Prostate gland (tissue), 2 donors: ENCODE results near the gene XPO4. TPM values are rescaled to one million over a fixed set of nuclear protein-coding genes. Genes with fewer than 3 reads are reported as not detected.
"Not testable (repeated sequence)": the region's sequence is repeated elsewhere in the genome, so short reads cannot be mapped to it uniquely, and the experiment has no call there.

Experiments used
- DNase-seq: peaks from one replicate; pipeline ENCODE4 v3.0.0-alpha.2; 2019; ENCODE audit warnings: low spot score
- H3K27ac ChIP-seq, 2 donors: fragments of 200-600 bp; sonication (generic); 2 replicates each; pipeline ENCODE4 v1.5.1; 2017 to 2019
- H3K27me3 ChIP-seq: fragments of 200-600 bp; sonication (generic); replicated peaks from 2 replicates; pipeline ENCODE4 v1.5.1; 2019; ENCODE audit not compliant: insufficient read depth
- H3K36me3 ChIP-seq, 2 donors: fragments of 200-600 bp; sonication (generic); 1 replicate in 1 of 2; 2 replicates in 1 of 2; pipeline versions ENCODE4 v1.5.1 to v1.8.1; 2017 to 2019
- H3K4me1 ChIP-seq: fragments of 200-600 bp; sonication (generic); replicated peaks from 2 replicates; pipeline ENCODE4 v1.5.1; 2019
- H3K4me3 ChIP-seq, 2 donors: fragments of 200-600 bp; sonication (generic); 2 replicates each; pipeline ENCODE4 v1.5.1; 2017 to 2019
- H3K9me3 ChIP-seq: fragments of 200-600 bp; sonication (generic); 2 replicates; pipeline ENCODE4 v1.5.1; 2017
- POLR2A ChIP-seq: fragments of 450-650 bp; IDR thresholded peaks from one replicate; pipeline ENCODE4 v1.6.1; 2016; ENCODE audit warnings: antibody characterized with exemption, mild to moderate bottlenecking
- POLR2AphosphoS5 ChIP-seq: sonication (generic); formaldehyde crosslinking; IDR thresholded peaks from one replicate; pipeline ENCODE4 v1.6.1; 2017; ENCODE audit warnings: antibody characterized with exemption
- WGBS: methylation state at CpG from one replicate; pipeline ENCODE4 v1.1.5; 2018; 5-methylcytosine and 5-hydroxymethylcytosine counted together
- intact Hi-C: fragments of 100-400 bp; cut with DNase I; formaldehyde crosslinking; loops from one replicate; pipeline ENCODE4 v1.14.2; 2022
- total RNA-seq, 2 donors: library from RNA; depleted of rRNA; stranded (reverse); fragments of >200 nt; gene quantifications; one replicate each; pipeline ENCODE4 v1.1.0, GENCODE V29; 2016
- TF ChIP-seq, protein P1 (sequence below), 4 experiments: fragments of 200-600 bp in 2 of 4; fragments of 450-650 bp in 2 of 4; sonication (generic) in 2 of 4; IDR thresholded peaks; 1 replicate in 3 of 4; 2 replicates in 1 of 4; pipeline ENCODE4 v1.5.1; 2016 to 2019; ENCODE audit warnings: antibody characterized with exemption in 4 of 4, mild to moderate bottlenecking in 2 of 4, moderate library complexity in 2 of 4

XPO4 gene
- total RNA-seq, 2 donors from 2014 or later: 13.3 to 21.0 TPM

DNA sequence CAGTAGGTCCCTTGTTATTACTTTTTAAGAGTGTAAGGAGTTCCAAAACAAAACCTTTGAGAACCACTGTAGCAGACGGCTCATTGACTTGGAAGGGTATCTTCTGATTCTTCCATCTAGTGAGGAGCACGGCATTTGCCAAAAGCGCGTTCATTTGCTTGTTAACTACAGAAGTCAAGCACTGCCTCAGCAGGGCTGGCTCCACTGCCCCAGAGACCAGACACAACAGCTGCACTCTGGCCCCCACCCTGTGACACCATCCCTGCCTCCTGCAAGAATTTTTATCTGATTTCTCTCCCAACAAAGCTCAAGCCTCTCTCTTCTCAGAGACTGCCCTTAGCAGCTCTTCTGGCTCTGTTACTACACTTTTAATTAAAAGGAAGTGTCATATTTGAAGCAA lies 20.7 kb upstream of the XPO4 start:
- WGBS: 61% methylated on average over 4 of the region's 4 CpGs
- H3K9me3 ChIP-seq: no peaks in the 10 kb centered on the region
- no peaks in the 10 kb centered on the region for H3K4me1 ChIP-seq
- TF ChIP-seq POLR2A: no peak
- H3K36me3 ChIP-seq: no peaks in the 10 kb centered on the region
- intact Hi-C loops: no loop called here
- H3K27me3 ChIP-seq: no peaks in the 10 kb centered on the region
- H3K4me3 ChIP-seq: no peak overlapping the region
- no peak for DNase-seq
- H3K27ac ChIP-seq: no peak overlapping the region

DNA sequence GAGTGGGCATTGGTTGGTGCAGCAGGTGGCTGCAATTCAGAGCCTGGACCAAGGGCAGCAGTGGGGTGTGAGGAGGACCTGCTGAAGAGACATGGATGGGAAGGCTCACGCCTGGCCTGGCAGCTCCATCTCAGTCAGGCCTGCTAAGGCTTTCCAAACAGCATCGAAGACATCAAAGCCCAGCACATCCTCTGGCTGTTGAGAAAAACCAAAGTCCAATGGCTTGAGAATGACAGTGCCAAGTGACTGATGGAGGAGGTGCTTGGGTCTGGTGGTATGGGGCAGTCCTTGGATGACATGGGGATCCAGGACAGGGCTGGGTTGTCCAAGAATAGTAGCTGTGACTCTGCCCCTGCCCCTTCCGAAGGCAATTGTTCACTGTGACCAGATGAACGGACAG lies 19.0 kb upstream of the XPO4 start:
- Histone ChIP-seq H3K36me3 (no peaks in the 10 kb centered on the region), H3K9me3 (no peaks in the 10 kb centered on the region), H3K4me1 (no peaks in the 10 kb centered on the region), H3K4me3 (no peak overlapping the region), H3K27me3 (no peaks in the 10 kb centered on the region), H3K27ac (no peak overlapping the region)
- no peak for DNase-seq
- TF ChIP-seq POLR2A: no peak
- TF ChIP-seq, protein P1, sequence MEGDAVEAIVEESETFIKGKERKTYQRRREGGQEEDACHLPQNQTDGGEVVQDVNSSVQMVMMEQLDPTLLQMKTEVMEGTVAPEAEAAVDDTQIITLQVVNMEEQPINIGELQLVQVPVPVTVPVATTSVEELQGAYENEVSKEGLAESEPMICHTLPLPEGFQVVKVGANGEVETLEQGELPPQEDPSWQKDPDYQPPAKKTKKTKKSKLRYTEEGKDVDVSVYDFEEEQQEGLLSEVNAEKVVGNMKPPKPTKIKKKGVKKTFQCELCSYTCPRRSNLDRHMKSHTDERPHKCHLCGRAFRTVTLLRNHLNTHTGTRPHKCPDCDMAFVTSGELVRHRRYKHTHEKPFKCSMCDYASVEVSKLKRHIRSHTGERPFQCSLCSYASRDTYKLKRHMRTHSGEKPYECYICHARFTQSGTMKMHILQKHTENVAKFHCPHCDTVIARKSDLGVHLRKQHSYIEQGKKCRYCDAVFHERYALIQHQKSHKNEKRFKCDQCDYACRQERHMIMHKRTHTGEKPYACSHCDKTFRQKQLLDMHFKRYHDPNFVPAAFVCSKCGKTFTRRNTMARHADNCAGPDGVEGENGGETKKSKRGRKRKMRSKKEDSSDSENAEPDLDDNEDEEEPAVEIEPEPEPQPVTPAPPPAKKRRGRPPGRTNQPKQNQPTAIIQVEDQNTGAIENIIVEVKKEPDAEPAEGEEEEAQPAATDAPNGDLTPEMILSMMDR (IDR thresholded peaks at IDR 0.05): no peak
- TF ChIP-seq POLR2AphosphoS5: no peak
- 85% methylated on average over 3 of the region's 4 CpGs for WGBS
- intact Hi-C loops: no loop called here

DNA sequence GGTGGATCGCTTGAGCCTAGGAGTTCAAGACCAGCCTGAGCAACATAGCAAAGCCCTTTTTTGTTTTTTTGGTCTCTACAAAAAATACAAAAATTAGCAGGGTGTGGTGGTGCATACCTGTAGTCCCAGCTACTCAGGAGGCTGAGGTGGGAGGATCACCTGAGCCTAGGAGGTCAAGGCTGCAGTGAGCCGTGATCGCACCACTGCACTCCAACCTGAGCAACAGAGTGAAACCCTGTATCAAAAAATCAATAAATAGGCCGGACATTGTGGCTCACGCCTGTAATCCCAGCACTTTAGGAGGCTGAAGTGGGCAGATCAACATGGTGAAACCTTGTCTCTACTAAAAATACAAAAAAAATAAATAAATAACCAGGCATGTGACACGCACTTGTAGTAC lies 13.1 kb upstream of the XPO4 start:
- H3K9me3 ChIP-seq, H3K36me3 ChIP-seq, H3K27ac ChIP-seq, H3K27me3 ChIP-seq, H3K4me3 ChIP-seq, intact Hi-C loops, DNase-seq, H3K4me1 ChIP-seq: not testable (repeated sequence)
- 96% methylated on average over 6 of the region's 6 CpGs for WGBS

DNA sequence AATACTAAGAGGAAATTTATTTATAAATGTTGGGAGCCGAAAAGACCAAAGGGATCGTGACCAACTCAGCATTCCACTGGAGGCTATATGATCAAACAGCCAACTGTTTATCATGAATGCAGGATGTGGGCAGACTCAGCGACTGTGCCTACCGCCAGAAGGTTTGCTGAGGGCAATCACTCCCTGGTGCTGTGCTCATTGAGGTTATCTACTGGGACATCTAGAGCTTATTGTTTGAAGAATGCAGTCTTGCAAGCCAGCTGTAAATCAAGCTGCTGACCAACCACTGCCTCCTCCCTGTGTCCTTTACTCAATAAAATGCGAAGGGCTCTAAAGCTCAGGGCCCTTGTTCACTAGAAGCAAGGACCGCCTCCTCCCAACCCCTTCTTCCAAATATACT lies 8.5 kb upstream of the XPO4 start:
- H3K4me3 ChIP-seq: no peak overlapping the region
- no peak overlapping the region for H3K27ac ChIP-seq
- H3K27me3 ChIP-seq: no peaks in the 10 kb centered on the region
- no peaks in the 10 kb centered on the region for H3K4me1 ChIP-seq
- no peaks in the 10 kb centered on the region for H3K9me3 ChIP-seq
- DNase-seq: no peak
- H3K36me3 ChIP-seq: no peaks in the 10 kb centered on the region
- intact Hi-C loops: no loop called here
- TF ChIP-seq, protein P1 (IDR thresholded peaks at IDR 0.05): no peak
- no peak for TF ChIP-seq POLR2AphosphoS5
- no peak for TF ChIP-seq POLR2A
- WGBS: 90% methylated on average over 6 of the region's 6 CpGs

DNA sequence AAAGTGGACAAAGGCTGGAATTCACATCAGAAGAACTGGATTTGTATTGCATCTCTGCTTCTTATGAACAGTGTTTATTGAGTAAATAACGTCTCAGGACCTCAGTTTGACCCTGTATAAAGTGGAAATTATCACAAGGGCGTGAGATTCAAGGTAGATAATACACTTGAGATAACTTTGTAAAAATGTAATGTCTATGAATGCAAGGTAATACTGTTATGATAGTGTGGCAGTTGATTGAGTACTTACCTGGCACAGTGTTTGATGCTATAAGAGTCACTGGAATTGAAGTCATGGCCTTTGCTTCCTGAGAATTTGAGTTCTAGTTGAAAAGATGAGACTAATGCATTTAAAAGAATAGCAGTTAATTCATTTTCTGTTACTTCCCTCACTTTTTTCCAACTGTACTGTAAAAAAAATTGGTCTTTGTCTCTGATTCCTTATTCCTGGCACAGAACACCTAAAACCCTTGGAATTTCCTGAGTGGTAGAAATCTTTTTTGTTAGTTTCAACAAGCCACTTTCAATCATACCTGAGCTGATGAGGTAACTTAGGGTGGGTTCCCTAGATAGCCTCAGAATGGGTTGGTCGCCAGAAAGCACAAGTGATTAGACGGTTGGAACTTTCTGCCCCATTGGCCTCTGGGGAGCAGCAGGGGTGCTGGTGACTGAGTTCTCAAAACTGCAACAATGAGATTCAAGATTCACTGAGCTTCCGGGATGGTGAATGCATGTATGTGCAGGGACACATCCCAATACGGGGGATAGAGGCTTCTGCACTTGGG lies 6.4 kb upstream of the XPO4 start:
- H3K4me3 ChIP-seq: no peak overlapping the region
- no peaks in the 10 kb centered on the region for H3K9me3 ChIP-seq
- intact Hi-C loops: no loop called here
- H3K27me3 ChIP-seq: no peaks in the 10 kb centered on the region
- WGBS: 64% methylated on average over 6 of the region's 6 CpGs
- TF ChIP-seq POLR2AphosphoS5: no peak
- TF ChIP-seq POLR2A: no peak
- TF ChIP-seq, protein P1 (IDR thresholded peaks at IDR 0.05): no peak
- no peak for DNase-seq
- H3K27ac ChIP-seq: no peak overlapping the region
- H3K36me3 ChIP-seq: no peaks in the 10 kb centered on the region
- no peaks in the 10 kb centered on the region for H3K4me1 ChIP-seq

DNA sequence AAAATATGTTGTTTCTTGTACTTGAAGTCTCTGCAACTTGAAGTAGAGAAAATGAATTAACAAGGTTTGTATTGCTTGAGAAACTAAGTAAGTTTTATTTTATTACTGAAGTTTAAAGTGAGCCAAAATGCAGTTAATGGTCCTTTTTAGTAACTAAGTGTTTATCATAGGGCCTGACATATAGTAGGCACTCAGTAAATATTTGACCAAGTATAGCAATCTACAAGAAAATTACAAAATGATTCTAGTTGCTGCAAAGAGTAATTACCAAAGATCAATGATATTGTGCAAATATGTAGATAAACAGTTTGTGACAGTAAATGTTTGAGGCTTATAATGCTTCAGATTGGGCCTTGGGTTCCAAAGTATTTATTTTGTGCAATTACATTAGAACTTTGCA lies 2.4 kb upstream of the XPO4 start:
- no peak for DNase-seq
- H3K4me1 ChIP-seq: peaks cover 11% of the 10 kb centered on the region

More for the DNA sequence above, 2.4 kb upstream of the XPO4 start:
- no peaks in the 10 kb centered on the region for H3K36me3 ChIP-seq
- intact Hi-C loops: no loop called here
- H3K27ac ChIP-seq: no peak overlapping the region
- H3K9me3 ChIP-seq: no peaks in the 10 kb centered on the region
- TF ChIP-seq, protein P1 (IDR thresholded peaks at IDR 0.05): no peak
- TF ChIP-seq POLR2A: no peak
- TF ChIP-seq POLR2AphosphoS5: no peak
- no peaks in the 10 kb centered on the region for H3K27me3 ChIP-seq
- H3K4me3 ChIP-seq: no peak overlapping the region
